GM18861 (cell line): ENCODE data around the gene GRAPL.
"Not testable (repeated sequence)": the region's sequence is repeated elsewhere in the genome, so short reads cannot be mapped to it uniquely, and the experiment has no call there.

Source experiments
- ATAC-seq: cut with Tn5 transposase; IDR thresholded peaks from one replicate; pipeline ENCODE4 v1.9.1; 2021; ENCODE audit not compliant: unreplicated experiment

Gene GRAPL

DNA sequence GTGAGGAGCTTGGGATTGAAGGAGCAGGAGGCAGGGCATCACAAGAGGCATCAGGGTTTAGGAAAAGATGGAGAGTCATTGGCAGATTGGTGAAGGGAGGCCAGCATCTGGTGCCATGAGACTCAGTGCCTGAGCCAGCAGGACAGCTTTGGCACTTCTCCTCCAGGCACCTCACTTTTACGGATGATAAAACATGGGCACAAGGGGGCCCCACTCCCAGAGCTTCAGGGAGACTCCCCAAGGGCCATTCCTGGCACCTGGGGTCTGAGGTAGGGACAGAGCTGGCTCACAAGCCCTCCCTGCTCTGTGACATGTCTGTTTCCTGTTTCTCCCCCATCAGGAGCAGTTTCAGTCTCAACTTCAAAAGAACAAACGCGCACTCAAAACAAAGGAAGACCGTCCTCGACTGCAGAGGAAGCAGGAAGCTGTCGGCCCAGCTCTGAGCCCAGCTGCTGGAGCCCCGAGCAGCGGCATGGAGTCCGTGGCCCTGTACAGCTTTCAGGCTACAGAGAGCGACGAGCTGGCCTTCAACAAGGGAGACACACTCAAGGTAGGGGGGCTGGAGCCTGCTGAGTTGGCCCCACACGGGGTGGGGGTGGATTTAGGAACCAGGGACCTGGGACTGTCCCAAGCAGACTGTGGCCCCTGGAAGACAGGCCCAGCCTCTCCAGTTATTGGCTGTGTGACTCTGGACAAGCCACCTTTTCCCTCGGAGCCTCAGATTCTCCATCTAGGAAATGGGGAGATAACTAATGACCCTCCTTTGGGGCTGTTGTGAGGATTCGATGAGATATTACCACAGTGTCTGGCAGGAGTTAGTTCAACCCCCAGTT, at the start of gene GRAPL:
TSS of gene GRAPL (plus strand) at position 442 of the 833 bp plus-strand sequence. CDS start at position 473, 31 bp downstream.
- ATAC-seq = not testable (repeated sequence)

DNA sequence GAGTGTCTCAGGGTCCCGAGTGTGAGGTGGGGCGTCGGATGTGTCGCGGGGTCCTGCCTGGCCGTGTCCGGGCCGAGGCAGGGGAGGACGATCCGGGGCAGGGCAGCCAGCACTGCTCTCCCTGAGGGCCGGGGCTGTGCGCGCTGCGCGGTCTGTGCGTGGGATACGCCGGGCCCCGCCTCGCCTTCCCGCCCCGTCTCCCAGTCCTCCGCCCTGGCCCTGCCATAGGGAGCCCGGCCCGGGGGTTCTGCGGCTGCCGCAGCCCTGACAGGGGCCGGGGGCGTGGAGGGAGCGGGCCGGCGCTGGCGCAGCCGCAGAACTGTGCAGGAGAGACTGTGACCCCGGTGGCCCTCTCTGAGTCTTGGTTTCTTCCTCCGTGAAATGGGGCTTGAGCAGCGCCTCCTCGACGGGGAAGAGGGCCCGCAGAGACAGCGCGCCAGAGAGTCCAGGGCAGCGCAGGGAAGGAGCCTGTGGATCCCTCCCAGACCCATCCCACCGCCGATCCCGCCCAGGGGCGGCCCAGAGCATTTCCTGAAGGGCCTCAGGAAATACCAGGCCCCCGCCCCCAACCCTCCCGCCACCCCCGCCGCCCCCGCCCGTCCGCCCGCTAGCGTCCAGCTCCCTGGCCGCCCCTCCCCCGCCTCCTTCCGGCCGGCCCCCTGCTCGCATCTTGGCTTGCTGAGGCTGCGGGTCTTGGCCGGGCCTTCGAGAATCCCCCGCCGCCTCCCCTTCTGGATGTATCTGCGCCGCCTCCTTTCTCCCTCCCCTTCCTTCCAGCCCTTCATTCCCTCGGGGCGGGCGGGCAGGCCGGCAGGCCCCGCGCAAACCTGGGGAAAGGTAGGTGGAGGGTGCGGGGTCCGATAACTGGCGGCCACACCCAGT, 38.3 kb upstream of the GRAPL start:
- not testable (repeated sequence) for ATAC-seq

DNA sequence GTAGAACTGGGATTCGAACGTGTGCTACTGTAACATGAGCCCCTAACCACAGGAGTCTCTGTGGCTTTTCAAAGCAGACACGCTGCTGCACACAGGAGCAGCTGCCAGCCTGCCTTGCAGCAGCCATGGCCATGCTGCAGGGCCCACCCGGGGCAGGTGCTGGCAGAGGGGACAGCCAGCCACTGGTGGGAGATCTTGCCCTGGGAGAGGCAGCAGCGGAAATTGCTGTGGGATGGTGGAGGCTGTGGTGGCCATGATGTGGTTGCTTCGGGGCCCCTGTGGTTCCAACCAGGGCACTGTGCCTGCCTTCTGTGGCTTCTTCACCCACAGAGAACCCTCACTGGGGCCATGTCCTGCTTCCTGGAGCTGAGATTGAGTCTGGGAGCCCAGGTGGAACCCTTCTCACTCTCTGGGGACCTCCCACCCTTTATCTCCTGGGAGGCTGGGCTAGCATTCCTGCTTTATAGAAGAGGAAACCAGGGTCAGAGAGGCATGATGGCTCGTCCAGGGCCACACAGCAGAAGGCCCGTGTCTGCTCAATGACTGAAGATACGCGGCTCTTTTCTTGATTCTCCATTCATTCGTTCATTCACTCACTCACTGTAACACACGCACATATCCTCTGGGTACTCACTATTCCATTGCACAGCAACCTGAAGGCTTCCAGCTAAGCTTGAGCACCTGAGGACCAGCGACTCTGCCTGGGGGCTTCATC, 37.2 kb upstream of the GRAPL start:
- ATAC-seq = peak; percentile 35

DNA sequence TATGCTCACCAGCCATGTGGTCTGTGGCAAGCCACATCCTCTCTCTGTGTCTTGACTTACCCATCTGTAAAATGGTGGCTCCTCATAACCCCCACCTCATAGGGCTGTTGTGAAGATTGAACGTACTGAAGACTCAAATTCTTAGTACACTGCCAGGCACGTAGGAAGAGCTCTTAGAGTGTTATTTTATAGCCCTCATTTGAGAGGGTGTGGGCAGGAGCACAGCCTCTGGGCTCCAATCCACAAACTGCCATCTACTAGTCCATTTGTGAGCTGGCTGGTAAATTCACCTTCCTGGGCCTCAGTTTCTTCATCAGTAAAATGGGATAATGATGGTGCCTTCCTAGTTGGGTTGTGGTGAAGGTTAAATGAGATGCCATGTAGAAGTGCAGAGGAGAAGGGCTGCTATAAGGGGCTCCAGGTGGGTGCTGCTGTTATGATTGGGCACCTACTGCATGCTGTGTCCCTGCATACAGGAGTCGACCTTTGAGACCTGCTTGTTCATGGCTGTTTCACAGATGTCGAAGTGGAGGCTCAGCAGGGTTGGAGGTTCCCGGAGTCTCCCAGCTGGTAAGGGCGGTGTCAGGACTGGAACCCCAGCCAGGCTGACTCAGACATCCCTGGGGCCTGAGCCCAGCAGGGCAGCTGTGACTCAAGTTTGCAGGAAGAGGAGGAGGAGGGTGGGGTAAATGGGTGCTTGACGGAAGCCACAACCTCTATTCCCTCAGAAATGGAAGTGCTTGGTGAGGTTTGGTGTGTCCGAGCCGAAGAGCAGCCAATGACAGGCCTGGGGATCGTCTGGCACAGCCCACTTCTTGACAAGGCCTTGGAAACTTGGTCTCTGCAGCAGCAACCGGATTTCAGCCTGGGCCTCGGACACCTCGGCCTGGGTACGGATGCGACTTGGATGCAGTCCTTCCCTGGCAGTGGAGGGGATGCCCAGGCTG, 34.4 kb upstream of the GRAPL start:
- not testable (repeated sequence) for ATAC-seq

DNA sequence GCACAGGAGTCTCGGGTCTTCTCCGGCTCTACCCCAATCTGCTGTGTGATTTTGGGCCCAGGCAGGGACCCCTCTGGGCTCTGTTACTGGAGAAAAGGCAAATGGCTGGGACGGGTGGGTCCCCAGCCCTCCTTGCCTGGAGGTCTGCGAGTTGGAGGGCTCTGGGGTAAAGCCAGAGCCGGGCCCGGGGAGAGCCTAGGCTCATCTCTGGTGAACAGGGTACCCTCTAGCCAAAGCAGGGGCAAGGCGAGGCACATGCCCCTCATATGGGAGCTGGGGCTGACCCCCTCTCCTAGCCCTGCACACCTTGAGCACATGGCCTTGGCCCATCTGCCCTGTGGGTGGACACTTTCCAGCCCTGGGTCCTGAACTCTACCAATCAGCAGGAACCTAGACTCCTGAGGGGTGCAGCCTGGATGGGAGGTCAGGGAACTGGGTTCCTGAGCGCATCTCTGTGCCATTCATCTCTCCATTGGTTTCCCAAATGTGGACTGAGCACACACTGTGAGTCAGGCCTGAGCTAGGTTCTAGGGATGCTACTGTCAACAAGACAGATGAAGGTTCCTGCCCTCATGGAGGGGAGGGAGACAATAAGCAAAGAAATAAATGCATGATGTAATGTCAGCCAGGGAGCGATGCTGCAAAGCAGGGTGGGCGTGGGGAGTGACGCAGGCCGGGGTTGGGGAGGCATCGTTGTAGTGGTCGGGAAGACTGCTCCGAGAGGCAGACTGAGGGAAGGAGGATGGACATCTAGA, 33.5 kb upstream of the GRAPL start:
- not testable (repeated sequence) for ATAC-seq

DNA sequence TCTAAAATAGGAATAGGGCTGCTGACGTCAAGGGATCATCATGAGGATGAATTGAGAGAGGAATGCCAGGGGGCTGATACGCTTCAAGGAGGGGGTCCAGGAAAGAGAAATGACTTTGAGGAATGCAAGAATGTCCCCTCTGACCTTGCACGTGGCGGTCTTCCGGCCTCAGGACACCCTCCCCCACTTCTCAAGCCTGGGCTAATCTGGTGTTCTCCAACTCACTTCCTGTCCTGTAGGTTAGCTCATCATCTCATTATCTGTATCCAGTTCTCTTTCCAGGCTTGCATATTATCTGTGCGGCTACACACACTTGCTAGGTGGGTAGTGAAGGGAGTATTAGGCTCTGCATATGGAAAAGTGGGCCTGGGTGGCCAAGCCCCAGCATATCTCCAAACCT, 18.9 kb upstream of the GRAPL start:
- ATAC-seq = not testable (repeated sequence)

DNA sequence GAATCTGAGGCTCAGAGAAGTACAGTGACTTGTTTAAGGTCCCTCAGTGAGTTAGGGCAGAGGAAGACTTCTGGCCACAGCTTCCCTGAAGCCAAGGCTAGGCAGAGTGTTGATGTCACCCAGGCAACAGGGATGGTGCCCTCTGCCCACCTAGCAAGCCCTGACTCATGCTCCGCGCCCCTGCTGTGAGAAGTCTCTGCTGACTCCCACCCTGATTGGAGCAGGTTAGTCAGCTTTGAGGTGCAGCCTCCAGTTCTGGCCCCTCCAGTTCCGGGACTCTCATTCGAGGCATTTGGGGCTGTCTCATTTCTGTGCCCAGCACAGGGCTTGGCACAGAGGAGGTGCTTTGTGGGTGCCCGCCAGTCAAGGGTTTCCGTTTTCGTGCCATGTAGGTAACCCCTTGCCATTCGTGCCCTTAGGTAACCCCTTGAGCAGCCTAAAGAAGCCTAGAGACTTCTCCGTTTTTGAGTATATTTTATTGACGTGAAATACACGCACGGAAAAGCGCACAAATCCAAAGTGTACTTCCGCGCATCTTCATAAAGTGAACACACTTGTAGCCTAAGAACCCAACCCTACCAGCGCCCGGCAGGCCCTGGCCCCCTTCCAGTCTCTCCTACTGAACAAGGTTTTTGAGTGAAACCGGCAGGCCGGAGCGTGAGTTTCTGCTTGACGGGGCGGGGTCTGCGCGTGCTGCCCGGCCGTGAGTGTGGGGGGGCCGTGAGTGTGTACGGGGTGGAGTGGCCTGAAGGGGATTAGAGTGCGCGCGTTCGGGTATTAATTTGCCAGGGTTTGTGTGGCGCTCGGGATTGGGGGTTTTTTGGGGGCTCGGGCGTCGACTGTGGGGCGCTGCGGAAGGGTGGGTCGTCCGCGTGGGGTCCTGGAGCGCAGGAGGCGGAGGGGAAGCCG, 16.9 kb upstream of the GRAPL start:
- ATAC-seq = peak; percentile 25

DNA sequence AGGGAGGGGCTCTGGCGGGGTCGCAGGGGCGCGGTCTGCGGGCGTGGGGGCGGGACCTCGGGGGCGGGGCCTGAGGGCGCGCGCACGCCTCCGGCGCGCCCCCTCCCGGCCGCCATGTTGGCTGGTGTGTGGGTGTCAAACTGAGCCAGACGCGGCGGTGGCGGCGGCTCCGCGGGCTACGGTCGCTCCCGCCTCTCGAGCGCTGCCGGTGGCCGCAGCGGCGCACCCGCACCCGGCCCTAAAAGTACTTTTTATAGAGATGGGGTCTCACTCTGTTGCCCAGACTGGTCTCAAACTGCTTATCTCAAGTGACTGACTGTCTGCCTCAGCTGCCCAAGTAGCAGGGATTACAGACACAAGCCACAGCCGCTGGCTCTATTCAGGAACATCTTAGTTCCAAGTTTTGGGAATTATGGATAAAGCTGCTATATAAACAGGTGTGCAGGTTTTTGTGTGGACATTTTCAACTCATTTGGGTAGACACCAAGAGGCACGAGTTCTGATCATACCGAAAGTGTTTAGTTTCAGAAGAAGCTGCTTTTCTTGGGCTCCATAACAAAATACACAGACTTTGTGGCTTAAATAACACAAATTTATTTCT, 16.2 kb upstream of the GRAPL start:
- peak; percentile 64 for ATAC-seq

DNA sequence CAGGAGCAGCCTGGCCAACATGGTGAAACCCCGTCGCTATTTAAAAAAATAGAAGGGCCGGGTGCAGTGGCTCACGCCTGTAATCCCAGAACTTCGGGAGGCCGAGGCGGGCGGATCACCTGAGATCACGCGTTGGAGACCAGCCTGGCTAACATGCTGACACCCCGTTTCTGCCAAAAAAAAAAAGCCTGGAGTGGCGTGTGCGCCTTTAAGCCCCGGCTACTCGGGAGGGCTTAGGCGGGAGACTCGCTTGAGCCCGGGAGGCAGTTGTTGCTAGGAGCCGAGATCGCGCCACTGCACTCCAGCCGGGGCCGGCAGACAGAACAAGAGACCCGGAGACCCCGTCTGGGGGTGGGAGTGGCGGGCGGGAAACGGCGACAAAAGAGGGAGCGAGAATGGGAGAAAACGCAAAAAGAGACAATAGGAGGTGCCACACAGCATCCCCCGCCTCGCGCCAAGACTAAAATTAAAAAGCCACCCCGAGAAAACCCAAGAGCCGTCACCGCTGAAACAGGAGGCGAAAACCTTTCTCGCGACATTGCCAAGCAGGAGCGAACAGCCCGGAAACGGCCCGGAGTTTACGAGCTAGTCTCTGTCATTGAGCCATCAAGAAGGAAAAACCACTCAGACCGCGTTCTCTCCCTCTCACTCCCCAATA, 15.5 kb upstream of the GRAPL start:
- not testable (repeated sequence) for ATAC-seq

DNA sequence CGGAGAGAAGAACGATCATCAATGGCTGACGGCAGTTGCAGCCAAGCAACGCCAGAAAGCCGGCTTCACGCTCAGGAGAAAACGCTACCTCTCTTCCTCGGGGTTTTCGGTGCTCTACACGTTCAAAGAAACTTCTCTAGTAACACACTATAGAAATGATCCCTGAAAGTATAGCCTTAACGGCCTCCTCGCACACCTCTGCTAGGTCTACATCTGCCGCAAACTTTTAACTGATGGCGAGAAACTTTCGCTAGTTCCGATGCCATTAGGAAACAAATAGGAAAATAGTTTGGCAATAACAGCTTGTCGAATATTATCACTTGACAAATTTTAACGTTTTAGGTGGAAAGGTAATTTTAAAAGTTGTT, 14.9 kb upstream of the GRAPL start:
- ATAC-seq = not testable (repeated sequence)

DNA sequence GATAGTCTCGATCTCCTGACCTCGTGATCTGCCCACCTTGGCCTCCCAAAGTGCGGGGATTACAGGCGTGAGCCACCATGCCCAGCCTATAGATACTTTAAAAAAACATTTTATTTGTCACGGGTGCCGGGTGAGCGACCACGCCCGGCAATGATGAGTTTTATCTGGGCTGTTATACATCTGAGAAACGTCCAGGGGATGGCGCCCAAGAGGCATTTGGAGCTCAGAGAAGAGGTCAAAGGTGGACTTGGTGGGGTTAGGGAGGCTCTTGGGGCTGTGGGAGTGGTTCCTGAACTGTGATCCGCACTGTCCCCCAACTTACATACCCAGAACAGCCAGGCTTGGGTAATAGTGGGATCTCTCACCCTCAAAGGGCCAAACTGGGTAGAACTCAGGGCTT, 8.7 kb upstream of the GRAPL start:
- not testable (repeated sequence) for ATAC-seq

DNA sequence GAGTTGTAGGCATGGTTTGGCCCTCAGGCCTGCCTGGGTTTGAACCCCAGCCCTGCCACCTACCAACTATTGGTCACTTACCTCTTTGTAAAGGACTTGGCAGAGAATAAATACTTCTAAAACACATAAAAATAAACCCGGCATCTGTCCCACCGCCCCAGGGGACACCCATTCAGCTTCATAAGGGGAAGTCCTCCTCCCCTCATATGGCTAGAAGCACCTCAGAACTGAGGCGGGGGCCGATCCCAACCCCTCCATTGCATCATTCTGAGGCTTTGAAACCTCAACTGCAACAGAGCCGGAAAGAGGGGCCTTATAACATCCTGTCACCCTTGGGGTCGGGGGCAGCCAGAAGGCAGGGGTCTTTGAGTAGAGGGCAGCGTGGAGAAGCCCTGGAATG, 2.1 kb upstream of the GRAPL start:
- not testable (repeated sequence) for ATAC-seq

DNA sequence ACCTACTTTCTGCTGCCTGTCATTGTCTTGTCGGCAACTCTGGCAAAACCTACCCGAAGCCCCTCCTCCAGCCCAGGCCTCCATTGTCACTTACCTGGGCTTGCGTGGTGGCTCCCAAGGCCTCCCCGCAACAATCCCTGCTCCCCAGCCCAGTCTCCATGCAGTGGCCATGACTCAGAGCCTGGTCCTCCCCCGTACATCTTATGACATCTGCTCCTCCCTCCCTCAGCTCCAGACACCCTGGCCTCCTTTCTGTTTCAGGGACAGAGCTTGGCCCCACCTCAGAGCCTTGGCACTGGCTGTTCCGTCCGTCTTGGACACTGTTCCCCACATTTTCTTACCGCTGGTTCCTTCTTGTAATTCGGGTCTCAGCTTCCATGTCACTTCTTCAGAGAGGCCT, 2.1 kb downstream of the GRAPL start:
- not testable (repeated sequence) for ATAC-seq

DNA sequence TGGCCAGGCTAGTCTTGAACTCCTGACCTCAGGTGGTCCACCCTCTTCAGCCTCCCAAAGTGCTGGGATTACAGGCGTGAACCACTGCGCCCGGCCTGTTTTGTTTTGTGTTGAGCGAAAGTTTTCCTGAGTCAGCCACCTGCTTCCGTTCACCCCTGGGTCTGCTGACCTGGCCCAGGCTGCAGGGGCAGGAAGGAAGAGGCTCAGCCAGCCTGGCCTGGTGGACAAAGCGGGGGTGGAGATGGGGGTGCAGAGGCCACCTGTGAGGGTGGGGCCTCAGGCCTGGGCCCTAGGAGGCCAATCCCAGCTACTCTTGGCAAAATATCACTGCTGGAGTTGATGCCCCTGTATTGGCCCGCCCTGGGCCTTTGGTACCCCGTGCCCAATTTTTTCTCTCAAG, 3.7 kb downstream of the GRAPL start:
- not testable (repeated sequence) for ATAC-seq

DNA sequence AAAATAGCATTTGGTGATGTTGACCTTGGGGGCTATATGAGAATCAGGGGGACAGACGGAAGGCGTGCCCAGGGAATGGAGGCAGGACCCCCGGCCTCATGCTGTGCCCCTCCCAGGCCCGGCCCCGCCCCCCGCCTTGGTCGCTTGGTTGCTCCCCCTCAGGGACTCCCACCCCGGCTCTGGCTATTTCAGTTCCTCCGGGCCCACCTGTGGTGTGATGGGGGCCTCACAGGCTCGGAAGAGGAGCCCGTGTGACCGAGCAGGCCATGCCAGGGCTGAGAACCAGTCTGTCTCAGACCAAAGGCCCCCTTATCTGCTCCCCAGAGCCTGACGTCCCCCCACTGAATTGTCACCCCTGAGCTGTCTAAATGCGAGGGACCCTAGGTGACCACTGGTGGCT, 4.4 kb downstream of the GRAPL start:
- not testable (repeated sequence) for ATAC-seq

DNA sequence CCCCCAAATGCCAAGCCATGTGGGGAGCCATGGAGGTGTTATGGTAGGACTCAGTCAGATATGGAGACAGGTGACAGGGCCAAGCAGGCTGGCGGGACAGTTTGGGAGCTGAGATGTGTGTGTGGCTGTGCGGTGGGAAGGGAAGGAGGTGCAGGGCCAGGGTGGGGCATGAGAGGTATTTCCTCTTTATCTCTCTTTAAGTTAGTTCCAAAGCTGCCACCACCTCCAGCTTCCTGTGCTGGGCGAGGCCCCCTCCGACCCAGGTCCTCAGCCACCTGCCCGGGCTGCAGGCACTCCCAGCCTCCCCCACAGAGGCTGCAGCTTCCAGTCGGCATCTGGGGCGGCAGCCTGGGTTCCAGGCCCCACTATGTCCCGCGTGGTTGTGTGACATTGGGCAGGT, 6.4 kb downstream of the GRAPL start:
- not testable (repeated sequence) for ATAC-seq

DNA sequence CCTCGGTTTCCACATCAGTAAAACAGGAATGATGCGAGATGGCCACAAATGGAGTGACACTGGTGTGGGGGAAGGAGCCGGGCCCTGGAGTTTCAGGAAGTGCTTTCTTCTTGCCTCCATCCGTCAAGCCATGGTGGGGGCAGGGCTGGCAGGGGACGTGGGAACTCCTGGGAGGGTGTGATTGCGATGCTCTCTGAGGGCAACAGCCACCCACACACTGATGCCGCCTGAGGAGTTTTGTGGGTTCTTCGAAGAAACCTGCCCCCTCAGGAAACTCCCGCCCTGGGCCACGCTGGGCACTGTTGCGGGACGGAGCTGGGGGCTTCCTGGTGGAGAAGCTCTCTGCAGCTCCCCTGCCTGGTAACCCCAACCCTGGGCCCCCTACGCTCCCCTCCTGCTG, 8.0 kb downstream of the GRAPL start:
- not testable (repeated sequence) for ATAC-seq
